ENCODE data around the gene BCDIN3D. TPM values are rescaled to one million over a fixed set of nuclear protein-coding genes. Genes with fewer than 3 reads are reported as not detected.

Gene BCDIN3D
- total RNA-seq, 2 donors from 2014 or later: 2.7 to 4.7 TPM

GRCh38 chr12:49806877-49807276, 36.0 kb downstream of the BCDIN3D start:
- DNase-seq (no peak), ATAC-seq (no peak)
- intact Hi-C loops (cut with DNase I, micrococcal nuclease): no loop called here

- intact Hi-C loops (cut with DNase I, micrococcal nuclease): no loop called here
- DNase-seq (no peak), ATAC-seq (peak; percentile 55)
These were observed 36.5 kb downstream of the BCDIN3D start for GRCh38 chr12:49806321-49806813.

GRCh38 chr12:49805409-49805808, 37.5 kb downstream of the BCDIN3D start:
- ATAC-seq: no peak
- intact Hi-C loops (cut with DNase I, micrococcal nuclease): no loop called here
- DNase-seq: no peak

GRCh38 chr12:49804821-49805220, 38.1 kb downstream of the BCDIN3D start:
- no peak for ATAC-seq
- intact Hi-C loops (cut with DNase I, micrococcal nuclease): no loop called here

GRCh38 chr12:49803693-49804450, 39.0 kb downstream of the BCDIN3D start:
- DNase-seq (no peak), ATAC-seq (no peak)
- intact Hi-C loops (cut with DNase I, micrococcal nuclease): no loop called here

More at GRCh38 chr12:49804821-49805220, 38.1 kb downstream of the BCDIN3D start:
- DNase-seq: no peak

- ATAC-seq (no peak), DNase-seq (no peak)
- intact Hi-C loops (cut with DNase I, micrococcal nuclease): no loop called here
These were observed 41.5 kb downstream of the BCDIN3D start for GRCh38 chr12:49801141-49802063.

GRCh38 chr12:49800421-49801140, 42.3 kb downstream of the BCDIN3D start:
- ATAC-seq (no peak), DNase-seq (no peak)
- intact Hi-C loops (cut with DNase I, micrococcal nuclease): no loop called here

GRCh38 chr12:49798934-49799333, 44.0 kb downstream of the BCDIN3D start:
- DNase-seq (no peak), ATAC-seq (no peak)
- intact Hi-C loops (cut with DNase I, micrococcal nuclease): no loop called here

GRCh38 chr12:49798248-49798647, 44.7 kb downstream of the BCDIN3D start:
- intact Hi-C loops (cut with DNase I, micrococcal nuclease): no loop called here
- no peak for ATAC-seq
- DNase-seq: no peak

- ATAC-seq: no peak
- DNase-seq: no peak
- intact Hi-C loops (cut with DNase I, micrococcal nuclease): no loop called here
These were observed 45.5 kb downstream of the BCDIN3D start for GRCh38 chr12:49797449-49797776.

- intact Hi-C loops (cut with DNase I, micrococcal nuclease): no loop called here
- no peak for ATAC-seq
- no peak for DNase-seq
These were observed 46.1 kb downstream of the BCDIN3D start for GRCh38 chr12:49796606-49797448.

- DNase-seq (no peak), ATAC-seq (no peak)
- intact Hi-C loops (cut with DNase I, micrococcal nuclease): no loop called here
These were observed 46.8 kb downstream of the BCDIN3D start for GRCh38 chr12:49796155-49796554.

GRCh38 chr12:49795654-49796105, 47.2 kb downstream of the BCDIN3D start:
- ATAC-seq: no peak
- intact Hi-C loops (cut with DNase I, micrococcal nuclease): no loop called here
- no peak for DNase-seq

- ATAC-seq (no peak), DNase-seq (no peak)
- intact Hi-C loops (cut with DNase I, micrococcal nuclease): no loop called here
These were observed 47.9 kb downstream of the BCDIN3D start for GRCh38 chr12:49794811-49795653.

- DNase-seq: no peak
- no peak for ATAC-seq
- intact Hi-C loops (cut with DNase I, micrococcal nuclease): no loop called here
These were observed 48.9 kb downstream of the BCDIN3D start for GRCh38 chr12:49794021-49794420.

GRCh38 chr12:49793620-49794019, 49.3 kb downstream of the BCDIN3D start:
- ATAC-seq: no peak
- no peak for DNase-seq
- intact Hi-C loops (cut with DNase I, micrococcal nuclease): no loop called here

GRCh38 chr12:49792976-49793580, 49.8 kb downstream of the BCDIN3D start:
- no peak for DNase-seq
- intact Hi-C loops (cut with DNase I, micrococcal nuclease): no loop called here
- no peak for ATAC-seq
